Stimulated activated CD4-positive, alpha-beta T cell treated with anti-CD3 and anti-CD28 coated beads, Interleukin-1b, Interleukin-23, amount 100 ng/mL, for 24 hours (primary cell): ENCODE results near the gene RAD17.
"Not testable (repeated sequence)": the region's sequence is repeated elsewhere in the genome, so short reads cannot be mapped to it uniquely, and the experiment has no call there.

Experiments used
- DNase-seq, 4 experiments: peaks; one replicate each; pipeline ENCODE4 v3.0.0-alpha.2; 2020; ENCODE audit warnings: low read depth in 4 of 4, low spot score in 1 of 4

The RAD17 gene

GRCh38 chr5:69372394-69372793 is 2.8 kb downstream of the RAD17 start:
- no peak for DNase-seq

DNA sequence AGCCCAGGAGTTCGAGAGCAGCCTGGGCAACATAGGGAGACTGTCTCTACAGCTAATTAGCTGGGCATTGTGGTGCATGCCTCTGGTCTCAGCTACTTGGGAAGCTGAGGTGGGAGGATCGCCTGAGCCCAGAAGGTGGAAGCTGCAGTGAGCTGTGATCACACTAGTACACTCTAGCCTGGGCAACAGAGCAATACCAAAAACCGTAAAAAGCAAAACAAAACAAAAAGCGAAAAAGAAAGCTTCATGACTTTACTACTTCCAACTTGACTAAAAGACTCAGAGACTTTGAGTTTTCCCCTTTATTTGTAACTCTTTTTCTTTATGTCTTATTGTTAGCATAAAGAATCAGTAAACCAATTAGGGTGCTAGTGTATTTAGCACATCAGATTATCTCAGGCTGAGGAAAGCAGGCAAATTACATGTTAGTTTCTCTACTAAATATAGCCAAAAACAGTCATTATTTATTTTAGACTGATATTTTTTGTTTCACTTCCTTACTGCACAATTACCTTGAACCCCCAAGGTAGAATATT is 5.4 kb downstream of the RAD17 start:
- DNase-seq, result no peak

DNA sequence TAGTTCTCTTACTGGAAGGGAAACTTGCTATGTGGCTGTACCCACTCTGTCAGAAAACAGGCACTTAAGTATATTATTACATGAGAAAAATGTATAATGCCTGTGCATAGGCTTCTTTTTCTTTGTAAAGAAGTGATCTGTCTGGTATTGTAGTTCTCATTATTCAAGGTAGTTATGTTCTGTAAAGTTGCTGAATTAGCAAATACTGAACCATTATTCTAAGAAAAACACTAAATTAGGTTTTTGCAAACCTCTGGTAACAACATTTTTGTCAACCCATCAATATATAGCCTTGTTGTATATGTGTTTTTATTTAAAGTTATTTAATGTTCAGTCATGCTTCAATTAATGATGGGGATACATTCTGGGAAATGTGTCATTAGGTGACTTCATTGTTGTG is 8.8 kb downstream of the RAD17 start:
- DNase-seq, result no peak

DNA sequence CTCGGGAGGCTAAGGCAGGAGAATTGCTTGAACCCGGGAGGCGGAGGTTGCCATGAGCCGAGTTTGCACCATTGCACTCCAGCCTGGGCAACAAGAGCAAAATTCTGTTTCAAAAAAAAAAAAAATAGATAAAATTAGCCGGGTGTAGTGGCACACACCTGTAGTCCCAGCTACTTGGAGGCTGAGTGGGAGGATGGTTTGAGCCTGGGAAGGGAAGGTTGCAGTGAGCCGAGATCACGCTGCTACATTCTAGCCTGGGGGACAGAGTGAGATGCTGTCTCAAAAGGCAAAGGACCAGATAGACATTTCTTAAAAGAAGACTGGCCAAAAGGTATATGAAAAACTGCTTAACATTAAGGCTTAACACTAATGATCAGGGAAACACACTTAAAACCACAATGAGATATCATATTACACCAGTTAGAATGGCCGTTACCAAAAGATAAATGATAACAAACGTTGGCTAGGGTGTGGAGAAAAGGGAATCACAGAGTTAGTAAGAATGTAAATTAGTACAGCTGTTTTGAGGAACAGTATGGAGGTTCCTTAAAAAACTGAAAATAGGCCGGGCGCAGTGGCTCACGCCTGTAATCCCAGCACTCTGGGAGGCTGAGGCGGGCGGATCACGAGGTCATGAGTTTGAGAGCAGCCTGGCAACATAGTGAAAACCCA is 35.2 kb downstream of the RAD17 start:
- DNase-seq, result no peak

DNA sequence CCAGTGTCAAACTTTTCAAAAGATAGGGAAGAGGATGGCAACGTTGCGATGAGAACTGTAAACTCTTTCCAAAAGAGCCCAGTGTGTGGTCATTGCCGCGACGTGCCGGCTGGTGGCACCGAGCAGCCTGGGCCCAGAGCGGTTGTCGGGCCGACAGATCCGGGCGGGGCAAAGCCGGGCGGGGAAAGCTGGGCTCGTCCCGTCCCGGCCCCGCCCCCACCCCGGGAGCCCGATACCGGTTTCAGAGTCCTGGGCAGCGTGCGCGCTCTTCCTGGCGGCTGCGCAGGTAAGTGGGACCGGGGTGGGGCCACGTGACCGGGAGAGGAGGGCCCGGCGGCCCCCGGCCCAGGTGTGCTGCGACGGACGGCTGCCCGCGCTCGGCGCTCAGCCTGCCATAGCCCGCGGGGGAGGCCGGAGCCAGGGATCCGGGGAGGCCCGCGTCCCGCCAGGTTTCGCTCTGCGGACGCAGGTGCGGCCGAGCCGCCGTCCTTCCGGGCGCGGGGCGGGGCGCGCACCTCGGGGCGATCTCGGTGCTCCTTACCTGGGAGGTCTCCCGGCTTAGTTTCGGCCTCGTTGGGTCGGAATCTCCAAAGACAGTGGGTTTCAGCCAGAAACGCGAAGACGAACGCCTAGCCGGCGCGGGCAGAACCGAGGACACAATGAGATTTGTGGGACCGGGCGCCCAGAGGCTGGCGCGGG is 45.4 kb downstream of the RAD17 start, which contains the start of gene MARVELD2:
TSS of gene MARVELD2 (plus strand) at position 232 of the 699 bp plus-strand sequence. CDS start 4,270 bp downstream, outside the sequence.
- peak in 3 of 4 experiments; percentile 2 to 50 (median 21) for DNase-seq

- DNase-seq, result no peak
Measured at GRCh38 chr5:69415584-69415958, 46.0 kb downstream of the RAD17 start.

GRCh38 chr5:69416180-69416579 is 46.6 kb downstream of the RAD17 start:
- DNase-seq, result no peak

GRCh38 chr5:69416699-69417098 is 47.1 kb downstream of the RAD17 start:
- DNase-seq, result no peak

- DNase-seq, result no peak
Measured at GRCh38 chr5:69418554-69418953, 48.9 kb downstream of the RAD17 start.

DNA sequence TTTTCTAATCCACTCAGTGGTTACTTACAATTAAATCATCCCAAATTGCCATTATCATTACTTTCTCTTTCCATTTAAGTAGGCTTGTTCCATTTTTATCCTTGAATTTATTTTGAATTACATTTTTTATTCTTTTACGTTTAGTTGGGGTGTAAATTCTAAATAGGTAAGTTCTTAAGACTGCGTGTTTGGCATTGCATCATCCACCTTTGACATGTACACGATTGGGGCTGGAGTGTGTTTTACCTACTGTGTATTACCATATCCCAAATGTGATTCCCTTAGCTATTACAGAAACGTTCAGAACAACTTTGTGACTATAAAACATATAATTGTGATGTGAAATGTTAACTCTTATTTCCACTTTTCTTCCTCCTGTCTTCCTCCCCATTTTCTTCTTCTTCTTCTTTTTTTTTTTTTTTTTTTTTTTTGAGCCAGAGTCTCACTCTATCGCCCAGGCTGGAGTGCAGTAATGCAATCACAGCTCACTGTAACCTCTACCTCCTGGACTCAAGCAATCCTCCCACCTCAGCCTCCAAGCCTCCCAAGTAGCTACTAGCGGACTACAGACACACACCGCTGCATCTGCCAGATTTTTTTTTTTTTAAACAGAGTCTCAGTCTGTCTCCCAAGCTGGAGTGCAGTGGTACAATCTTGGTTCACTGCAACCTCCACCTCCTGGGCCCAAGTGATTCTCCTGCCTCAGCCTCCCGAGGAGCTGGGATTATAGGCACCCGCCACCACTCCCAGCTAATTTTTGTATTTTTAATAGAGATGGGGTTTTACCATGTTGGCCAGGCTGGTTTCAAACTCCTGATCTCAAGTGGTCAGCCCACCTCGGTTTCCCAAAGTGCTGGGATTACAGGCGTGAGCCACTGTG is 62.0 kb downstream of the RAD17 start:
- no peak for DNase-seq

DNA sequence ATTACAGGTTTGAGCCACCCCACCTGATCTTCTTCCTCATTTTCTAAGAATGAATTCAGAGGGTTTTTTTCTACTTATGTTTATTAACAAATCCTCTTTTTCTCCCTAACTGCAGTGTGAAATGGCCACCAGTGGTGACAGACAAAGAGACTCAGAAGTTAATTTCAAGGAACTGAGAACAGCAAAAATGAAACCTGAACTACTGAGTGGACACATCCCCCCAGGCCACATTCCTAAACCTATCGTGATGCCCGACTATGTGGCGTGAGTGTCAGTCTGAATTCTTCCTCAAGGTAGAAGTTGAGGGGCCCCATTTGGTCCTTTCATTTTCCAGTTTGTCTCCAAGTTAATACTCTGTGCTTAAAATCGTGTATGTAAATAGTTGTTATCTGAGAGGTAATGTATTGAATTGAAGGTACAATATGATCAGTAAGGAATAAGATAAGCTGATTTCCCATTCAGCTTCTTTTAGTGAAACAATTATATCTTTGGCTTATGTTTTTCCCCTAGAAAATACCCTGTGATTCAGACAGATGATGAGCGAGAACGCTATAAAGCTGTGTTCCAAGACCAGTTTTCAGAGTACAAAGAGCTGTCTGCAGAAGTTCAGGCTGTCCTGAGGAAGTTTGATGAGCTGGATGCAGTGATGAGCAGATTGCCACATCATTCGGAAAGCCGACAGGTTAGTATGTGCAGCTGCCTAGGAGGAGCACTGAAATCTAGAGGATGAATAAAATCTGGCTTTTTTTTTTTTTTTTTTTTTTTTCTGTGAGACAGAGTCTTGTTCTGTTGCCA is 63.0 kb downstream of the RAD17 start:
- no peak for DNase-seq

GRCh38 chr5:69435276-69435884 is 65.8 kb downstream of the RAD17 start:
- not testable (repeated sequence) for DNase-seq

- no peak for DNase-seq
Measured at GRCh38 chr5:69444127-69444754, 74.6 kb downstream of the RAD17 start.

DNA sequence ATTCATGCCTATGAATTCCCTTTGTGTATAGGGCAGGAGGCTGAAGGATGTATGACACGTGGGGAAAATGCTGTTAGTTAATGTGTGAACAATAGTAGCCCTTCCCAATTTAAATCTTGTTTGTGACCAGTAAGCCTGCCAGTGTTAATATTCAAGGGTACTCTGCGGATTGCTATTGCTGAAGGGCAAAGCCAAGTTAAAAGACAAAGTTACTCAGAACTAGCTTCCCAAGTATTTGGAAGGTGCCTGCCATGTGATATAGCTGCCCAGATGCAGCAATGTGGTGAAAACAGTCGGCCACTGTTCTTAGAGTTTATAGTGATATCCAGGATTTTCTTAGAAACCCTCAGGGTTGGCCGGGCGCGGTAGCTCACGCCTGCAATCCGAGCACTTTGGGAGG is 79.9 kb downstream of the RAD17 start:
- DNase-seq, result no peak

DNA sequence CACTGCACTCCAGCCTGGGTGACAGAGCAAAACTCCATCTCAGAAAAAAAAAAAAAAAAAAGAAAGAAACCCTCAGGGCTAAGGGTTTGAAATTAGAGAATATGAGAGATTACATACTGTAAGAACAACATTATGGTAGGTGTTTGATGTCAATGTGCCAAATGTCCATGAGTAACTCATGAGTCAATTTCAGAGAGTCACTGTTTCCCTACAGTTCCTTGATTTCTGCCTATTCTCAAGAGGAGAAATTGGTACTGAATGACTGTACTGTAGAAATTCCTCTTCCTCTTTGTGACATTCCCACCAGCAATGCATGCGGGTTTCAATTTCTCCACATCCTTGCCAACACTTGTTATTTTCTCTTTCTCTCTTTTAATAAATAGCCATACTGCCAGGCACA is 80.5 kb downstream of the RAD17 start:
- DNase-seq, result no peak

GRCh38 chr5:69450527-69450926 is 80.9 kb downstream of the RAD17 start:
- DNase-seq, result not testable (repeated sequence)

- DNase-seq, result no peak
Measured at GRCh38 chr5:69451941-69452647, 82.5 kb downstream of the RAD17 start.

DNA sequence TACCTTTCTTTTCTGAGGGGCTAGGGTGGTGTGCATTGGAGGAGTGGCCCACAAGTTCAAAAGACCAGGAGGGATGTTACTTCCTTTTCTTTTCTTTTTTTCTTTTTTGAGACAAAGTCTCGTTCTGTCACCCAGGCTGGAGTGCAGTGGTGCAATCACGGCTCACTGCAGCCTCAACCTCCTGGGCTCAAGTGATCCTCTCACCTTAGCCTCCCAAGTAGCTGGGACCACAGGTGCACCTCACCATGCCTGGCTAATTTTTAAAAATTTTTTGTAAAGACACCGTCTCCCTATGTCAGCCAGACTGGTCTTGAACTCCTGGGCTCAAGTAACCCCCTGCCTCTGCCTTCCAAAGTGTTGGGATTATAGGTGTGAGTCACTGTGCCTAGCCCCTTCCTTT is 83.9 kb downstream of the RAD17 start:
- not testable (repeated sequence) for DNase-seq
